MM.1S (cell line): Measurements from ENCODE around the gene BPGM.
"Not testable (repeated sequence)": the region's sequence is repeated elsewhere in the genome, so short reads cannot be mapped to it uniquely, and the experiment has no call there.

Experiments used
- DNase-seq: peaks from one replicate; pipeline ENCODE4 v3.0.0-alpha.2; 2015
- H2AFZ ChIP-seq: fragments of 300-600 bp; sonication (generic); 2 replicates; pipeline ENCODE4 v1.6.0; 2016; ENCODE audit warnings: antibody characterized with exemption, low read length
- H3F3A ChIP-seq: fragments of 300-600 bp; sonication (generic); 2 replicates; pipeline ENCODE4 v1.6.1; 2016; ENCODE audit warnings: mild to moderate bottlenecking, antibody characterized with exemption, low read length, moderate library complexity, mixed read lengths; ENCODE audit not compliant: insufficient read depth
- H3K27ac ChIP-seq: fragments of 300-600 bp; sonication (generic); 2 replicates; pipeline ENCODE4 v1.5.1; 2016; ENCODE audit warnings: mild to moderate bottlenecking, low read length
- H3K27me3 ChIP-seq: fragments of 300-600 bp; sonication (generic); replicated peaks from 2 replicates; pipeline ENCODE4 v1.6.0; 2016; ENCODE audit warnings: low read length; ENCODE audit not compliant: insufficient read depth
- H3K36me3 ChIP-seq: fragments of 300-600 bp; sonication (generic); replicated peaks from 2 replicates; pipeline ENCODE4 v1.6.1; 2016; ENCODE audit warnings: mild to moderate bottlenecking, low read length, mixed read lengths; ENCODE audit not compliant: insufficient read depth
- H3K4me1 ChIP-seq: fragments of 300-600 bp; sonication (generic); 2 replicates; pipeline ENCODE4 v1.6.1; 2016; ENCODE audit warnings: low read length, mixed read lengths
- H3K4me2 ChIP-seq: fragments of 300-600 bp; sonication (generic); 2 replicates; pipeline ENCODE4 v1.6.0; 2016; ENCODE audit warnings: low read depth, low read length
- H3K4me3 ChIP-seq: fragments of 300-600 bp; sonication (generic); 2 replicates; pipeline ENCODE4 v1.5.1; 2016; ENCODE audit warnings: low read length, mixed read lengths
- H3K79me2 ChIP-seq: fragments of 300-600 bp; sonication (generic); 2 replicates; pipeline ENCODE4 v1.6.1; 2016; ENCODE audit warnings: mixed run types, low read length, mixed read lengths
- H3K9ac ChIP-seq: fragments of 300-600 bp; sonication (generic); 2 replicates; pipeline ENCODE4 v1.6.1; 2016; ENCODE audit warnings: low read length, mixed read lengths
- H3K9me2 ChIP-seq: fragments of 300-600 bp; sonication (generic); replicated peaks from 2 replicates; pipeline ENCODE4 v1.6.1; 2016; ENCODE audit warnings: mild to moderate bottlenecking, low read length, mixed read lengths; ENCODE audit not compliant: insufficient read depth
- H3K9me3 ChIP-seq: fragments of 300-600 bp; sonication (generic); replicated peaks from 2 replicates; pipeline ENCODE4 v1.6.1; 2016; ENCODE audit warnings: mild to moderate bottlenecking, low read length, mixed read lengths; ENCODE audit not compliant: insufficient read depth
- H4K20me1 ChIP-seq: fragments of 300-600 bp; sonication (generic); 2 replicates; pipeline ENCODE4 v1.6.1; 2016; ENCODE audit warnings: mild to moderate bottlenecking, low read length, moderate library complexity, mixed read lengths; ENCODE audit not compliant: insufficient read depth
- EZH2 ChIP-seq: fragments of 300-600 bp; sonication (generic); optimal IDR thresholded peaks from 2 replicates; pipeline ENCODE3; 2017; ENCODE audit warnings: low read depth, mild to moderate bottlenecking, antibody characterized with exemption, low read length, mixed read lengths
- EZH2phosphoT487 ChIP-seq: fragments of 300-600 bp; sonication (generic); IDR thresholded peaks from 2 replicates; pipeline ENCODE4 v1.6.1; 2018; ENCODE audit warnings: antibody characterized with exemption, low read length
- TF ChIP-seq, protein P1 (sequence below): fragments of 300-600 bp; sonication (generic); IDR thresholded peaks from 2 replicates; pipeline ENCODE4 v1.5.1; 2016; ENCODE audit warnings: antibody characterized with exemption, low read length, mixed read lengths

The BPGM gene

DNA sequence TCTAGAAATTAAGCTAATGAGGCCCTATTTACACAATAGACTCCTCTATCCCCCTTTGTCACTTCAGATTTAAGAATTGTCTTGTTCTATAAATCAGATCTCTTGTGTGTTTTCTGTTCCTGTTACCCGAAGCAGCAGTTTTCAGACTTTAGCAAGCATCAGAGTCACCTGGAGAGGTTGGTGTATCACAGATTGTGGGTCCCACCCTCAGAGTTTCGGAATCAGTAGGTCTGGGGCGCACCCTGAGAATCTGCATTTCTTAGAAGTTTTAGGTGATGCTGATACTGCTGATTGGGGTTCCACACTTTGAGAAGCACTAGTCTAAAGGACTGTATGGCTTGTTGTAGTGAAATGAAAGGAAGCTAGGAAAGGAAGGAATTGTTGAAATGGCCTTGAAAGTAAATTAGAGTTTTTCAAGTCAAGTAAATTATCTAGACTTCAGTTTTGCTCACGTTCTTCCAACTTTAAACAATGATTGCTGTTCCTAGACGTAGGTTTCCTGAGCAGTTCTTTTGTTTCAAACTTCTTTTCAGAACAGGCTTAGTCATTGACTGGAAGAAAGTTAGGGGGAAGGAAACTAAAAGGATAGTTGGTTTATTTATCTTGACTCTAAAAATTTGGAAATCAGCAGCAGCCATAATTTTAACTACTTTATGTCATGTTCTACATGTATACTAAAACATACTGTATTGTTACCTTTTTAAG, 15.7 kb downstream of the BPGM start:
- Histone ChIP-seq H3K4me1 (no peaks in the 10 kb centered on the region), H4K20me1 (no peaks in the 10 kb centered on the region), H3K27ac (no peak overlapping the region), H3K36me3 (no peaks in the 10 kb centered on the region), H3K9me2 (no peaks in the 10 kb centered on the region), H3K4me3 (no peak overlapping the region), H3K27me3 (no peaks in the 10 kb centered on the region), H2AFZ (no peak overlapping the region), H3K79me2 (no peaks in the 10 kb centered on the region), H3K9ac (no peak overlapping the region), H3K9me3 (no peaks in the 10 kb centered on the region), H3F3A (no peaks in the 10 kb centered on the region), H3K4me2 (no peak overlapping the region)
- TF ChIP-seq EZH2phosphoT487 (no peak), EZH2 (no peak)
- TF ChIP-seq, protein P1, sequence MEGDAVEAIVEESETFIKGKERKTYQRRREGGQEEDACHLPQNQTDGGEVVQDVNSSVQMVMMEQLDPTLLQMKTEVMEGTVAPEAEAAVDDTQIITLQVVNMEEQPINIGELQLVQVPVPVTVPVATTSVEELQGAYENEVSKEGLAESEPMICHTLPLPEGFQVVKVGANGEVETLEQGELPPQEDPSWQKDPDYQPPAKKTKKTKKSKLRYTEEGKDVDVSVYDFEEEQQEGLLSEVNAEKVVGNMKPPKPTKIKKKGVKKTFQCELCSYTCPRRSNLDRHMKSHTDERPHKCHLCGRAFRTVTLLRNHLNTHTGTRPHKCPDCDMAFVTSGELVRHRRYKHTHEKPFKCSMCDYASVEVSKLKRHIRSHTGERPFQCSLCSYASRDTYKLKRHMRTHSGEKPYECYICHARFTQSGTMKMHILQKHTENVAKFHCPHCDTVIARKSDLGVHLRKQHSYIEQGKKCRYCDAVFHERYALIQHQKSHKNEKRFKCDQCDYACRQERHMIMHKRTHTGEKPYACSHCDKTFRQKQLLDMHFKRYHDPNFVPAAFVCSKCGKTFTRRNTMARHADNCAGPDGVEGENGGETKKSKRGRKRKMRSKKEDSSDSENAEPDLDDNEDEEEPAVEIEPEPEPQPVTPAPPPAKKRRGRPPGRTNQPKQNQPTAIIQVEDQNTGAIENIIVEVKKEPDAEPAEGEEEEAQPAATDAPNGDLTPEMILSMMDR = no peak
- no peak for DNase-seq

DNA sequence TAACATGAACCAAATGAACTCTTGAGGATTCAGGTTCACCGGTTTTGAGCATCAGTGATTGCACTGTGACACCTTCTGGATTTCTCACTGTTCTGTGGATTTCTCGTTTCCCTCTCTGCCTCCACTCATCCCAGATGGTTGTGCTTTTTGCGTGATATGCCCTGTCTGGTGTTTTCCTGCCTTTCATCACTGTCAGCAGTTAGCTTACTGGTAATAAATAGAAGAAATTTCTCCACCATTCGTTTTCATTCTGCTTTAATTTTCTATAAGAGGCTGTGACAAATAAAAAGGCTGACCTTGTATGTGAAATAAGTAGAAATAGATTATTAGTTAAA, 16.2 kb downstream of the BPGM start:
- Histone ChIP-seq H3K27me3 (no peaks in the 10 kb centered on the region), H3K4me3 (no peak overlapping the region), H3F3A (no peaks in the 10 kb centered on the region), H3K27ac (no peak overlapping the region), H3K4me1 (no peaks in the 10 kb centered on the region), H3K36me3 (no peaks in the 10 kb centered on the region), H4K20me1 (no peaks in the 10 kb centered on the region), H2AFZ (no peak overlapping the region), H3K9me2 (no peaks in the 10 kb centered on the region), H3K4me2 (no peak overlapping the region), H3K9ac (no peak overlapping the region), H3K9me3 (no peaks in the 10 kb centered on the region), H3K79me2 (no peaks in the 10 kb centered on the region)
- DNase-seq = no peak
- TF ChIP-seq EZH2phosphoT487 (no peak), EZH2 (no peak)

DNA sequence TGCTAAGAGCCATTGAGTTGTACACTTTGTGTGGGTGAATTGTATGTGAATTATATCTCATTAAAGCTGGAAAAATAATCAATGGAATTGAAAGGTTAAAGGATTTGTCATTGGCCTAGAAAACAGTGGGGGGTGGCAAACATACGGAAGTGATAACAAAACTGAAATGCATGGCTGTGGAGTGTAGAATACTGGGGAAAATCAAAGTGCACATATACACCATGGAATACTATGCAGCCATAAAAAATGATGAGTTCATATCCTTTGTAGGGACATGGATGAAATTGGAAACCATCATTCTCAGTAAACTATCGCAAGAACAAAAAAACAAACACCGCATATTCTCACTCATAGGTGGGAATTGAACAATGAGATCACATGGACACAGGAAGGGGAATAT, 18.4 kb downstream of the BPGM start:
- not testable (repeated sequence) for H3K79me2 ChIP-seq, H3K9me3 ChIP-seq, H2AFZ ChIP-seq, H3K4me3 ChIP-seq, H3K9ac ChIP-seq, H3K4me1 ChIP-seq, H3K9me2 ChIP-seq, H3F3A ChIP-seq, H3K27me3 ChIP-seq, H3K4me2 ChIP-seq, H3K36me3 ChIP-seq, H3K27ac ChIP-seq, H4K20me1 ChIP-seq, DNase-seq

DNA sequence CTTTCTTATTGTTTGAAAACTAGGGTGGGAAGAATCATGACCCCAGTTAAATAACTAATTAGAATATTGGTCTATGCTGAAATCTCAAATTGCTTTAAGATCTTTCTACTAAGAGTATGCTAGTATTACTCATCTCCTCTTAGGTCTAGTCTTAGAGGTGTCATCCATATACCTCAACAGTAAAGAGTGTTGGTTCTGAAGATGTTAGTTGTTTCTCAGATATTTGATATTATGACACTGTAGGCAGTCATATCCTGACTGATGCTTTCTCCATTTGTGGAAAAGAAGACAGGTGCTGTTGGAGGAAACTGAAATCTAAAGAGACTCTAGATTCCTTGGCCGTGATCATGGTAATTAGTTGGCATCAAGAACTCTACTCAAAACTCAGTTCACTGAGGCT, 21.2 kb downstream of the BPGM start:
- Histone ChIP-seq H3K4me1 (0 out of 2 replicates have a peak, but pooled peaks cover 8% of the 10 kb centered on the region), H3K9ac (no peak overlapping the region)

More for the DNA sequence above, 21.2 kb downstream of the BPGM start:
- peaks cover 6% of the 10 kb centered on the region for H3F3A ChIP-seq
- DNase-seq = no peak
- no peak overlapping the region for H3K27ac ChIP-seq
- H3K9me2 ChIP-seq = no peaks in the 10 kb centered on the region
- H3K4me2 ChIP-seq = no peak overlapping the region
- H3K9me3 ChIP-seq = no peaks in the 10 kb centered on the region
- no peaks in the 10 kb centered on the region for H4K20me1 ChIP-seq
- TF ChIP-seq, protein P1 = no peak
- H3K4me3 ChIP-seq = no peak overlapping the region
- H2AFZ ChIP-seq = no peak overlapping the region
- H3K79me2 ChIP-seq = no peaks in the 10 kb centered on the region
- no peaks in the 10 kb centered on the region for H3K36me3 ChIP-seq
- H3K27me3 ChIP-seq = no peaks in the 10 kb centered on the region
